Small intestine (tissue), 7 donors: ENCODE data around the gene SAP30BP. TPM values are rescaled to one million over a fixed set of nuclear protein-coding genes. Genes with fewer than 3 reads are reported as not detected.

Experiments
- DNase-seq, 2 donors: peaks; one replicate each; pipeline versions ENCODE4 v3.0.0 to v3.0.0-alpha.2; 2013
- FAIRE-seq: peaks from 2 replicates; lab custom pipeline; 2012; peaks lifted over from hg19 to GRCh38; lab: Jason Lieb, UNC
- H3K27ac ChIP-seq, 3 donors: one replicate each; pipeline ENCODE4 v1.5.1; 2013; ENCODE audit warnings: low read length in 2 of 3, mild to moderate bottlenecking in 2 of 3, control low read depth in 1 of 3, inconsistent platforms in 1 of 3, low read depth in 1 of 3, moderate library complexity in 1 of 3
- H3K27me3 ChIP-seq, 3 donors: one replicate each; pipeline ENCODE4 v1.6.1; 2013; ENCODE audit warnings: low read length in 3 of 3, inconsistent platforms in 1 of 3; ENCODE audit not compliant: control insufficient read depth in 3 of 3, insufficient read depth in 3 of 3
- H3K36me3 ChIP-seq, 3 donors: one replicate each; pipeline ENCODE4 v1.6.1; 2013; ENCODE audit warnings: low read length in 3 of 3, inconsistent platforms in 1 of 3, low read depth in 1 of 3, mild to moderate bottlenecking in 1 of 3, moderate library complexity in 1 of 3; ENCODE audit not compliant: control insufficient read depth in 3 of 3, insufficient read depth in 2 of 3
- H3K4me1 ChIP-seq, 3 donors: one replicate each; pipeline ENCODE4 v1.6.1; 2013; ENCODE audit warnings: low read length in 2 of 3, inconsistent platforms in 1 of 3, low read depth in 1 of 3, mild to moderate bottlenecking in 1 of 3, moderate library complexity in 1 of 3; ENCODE audit not compliant: control insufficient read depth in 3 of 3, insufficient read depth in 2 of 3
- H3K4me3 ChIP-seq, 3 donors: one replicate each; pipeline ENCODE4 v1.5.1; 2013; ENCODE audit warnings: low read length in 3 of 3, control low read depth in 1 of 3, inconsistent platforms in 1 of 3, low read depth in 1 of 3, mild to moderate bottlenecking in 1 of 3, moderate library complexity in 1 of 3
- H3K9me3 ChIP-seq, 2 donors: one replicate each; pipeline ENCODE4 v1.6.1; 2013; ENCODE audit warnings: low read depth in 1 of 2, low read length in 1 of 2; ENCODE audit not compliant: control insufficient read depth in 2 of 2, insufficient read depth in 1 of 2
- WGBS, 3 donors: extraction: QIAGEN DNeasy Blood & Tissue Kit; methylation state at CpG; one replicate each; pipeline ENCODE4 v1.1.7; 2013; 5-methylcytosine and 5-hydroxymethylcytosine counted together
- polyA plus RNA-seq, 4 donors: library from polyadenylated mRNA; stranded (reverse) in 3 of 4; unstranded in 1 of 4; fragments of 200-250 nt in 3 of 4; fragments of 120-200 nt in 1 of 4; gene quantifications; one replicate each; pipeline versions ENCODE4 v1.2.1 to v1.2.3, GENCODE V29; 2013
- donor health status: healthy with polysubstance abuse.
- donor health status: control.
- donor health status: control.
- donor health status: Bipolar disorder and iron deficiency.
- donor health status: healthy.

Gene SAP30BP
- polyA plus RNA-seq, 4 donors, result 52.6 to 92.7 (median 75.0) TPM

DNA sequence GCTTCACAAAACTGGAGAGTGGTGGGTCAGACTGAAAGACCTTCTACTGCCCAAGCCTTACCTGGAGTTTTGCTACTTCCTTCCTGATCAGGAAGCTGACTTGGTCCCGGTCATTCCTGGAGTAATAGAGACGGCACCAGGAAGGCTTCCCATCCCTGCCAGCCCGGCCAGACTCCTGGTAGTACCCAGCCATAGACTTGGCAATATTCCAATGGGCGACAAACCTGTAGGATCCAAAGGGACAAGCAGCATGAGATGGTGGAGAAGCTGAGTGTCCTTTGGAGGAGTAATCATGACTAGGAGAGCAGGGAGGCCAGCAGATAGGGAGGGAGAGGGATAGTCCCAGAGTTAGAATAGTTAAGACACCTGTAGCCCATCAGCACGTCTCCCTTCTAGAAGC, 8.9 kb upstream of the SAP30BP start:
- Histone ChIP-seq H3K4me1 (no peaks in the 10 kb centered on the region), H3K9me3 (no peaks in the 10 kb centered on the region), H3K4me3 (no peak overlapping the region), H3K27me3 (no peaks in the 10 kb centered on the region), H3K27ac (no peak overlapping the region), H3K36me3 (peaks cover 0 to 69% (median 0%) of the 10 kb centered on the region in 3 donors)
- 82 to 88% (median 86%) methylated on average over 5 of the region's 5 CpGs for WGBS, 3 donors
- DNase-seq (no peak), FAIRE-seq (no peak)

DNA sequence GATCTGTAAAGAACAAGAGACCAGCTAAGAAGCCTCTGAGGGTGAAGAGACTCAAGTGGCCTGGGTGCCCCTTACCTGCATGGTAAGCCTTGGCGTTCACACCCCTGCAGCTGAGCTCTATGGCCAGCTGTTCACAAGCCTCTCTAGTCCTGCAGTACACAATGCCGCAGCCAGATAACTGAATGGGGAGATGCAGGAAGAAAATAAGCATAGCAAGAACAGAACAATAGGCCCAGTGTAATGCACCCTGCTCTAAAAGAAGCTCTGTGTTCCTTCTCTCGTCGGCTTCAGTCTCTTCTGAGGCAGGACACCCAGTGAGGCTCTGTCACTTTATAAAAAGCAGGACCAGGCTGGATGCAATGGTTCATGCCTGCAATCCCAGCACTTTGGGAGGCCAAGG, 5.6 kb upstream of the SAP30BP start:
- Histone ChIP-seq H3K4me1 (peaks cover 0 to 8% (median 5%) of the 10 kb centered on the region in 3 donors), H3K36me3 (peaks cover 0 to 60% (median 2%) of the 10 kb centered on the region in 3 donors), H3K9me3 (no peaks in the 10 kb centered on the region), H3K27ac (no peak overlapping the region), H3K27me3 (no peaks in the 10 kb centered on the region), H3K4me3 (no peak overlapping the region)
- DNase-seq (no peak), FAIRE-seq (no peak)
- WGBS, 3 donors, result 94 to 98% (median 98%) methylated on average over 4 of the region's 4 CpGs

DNA sequence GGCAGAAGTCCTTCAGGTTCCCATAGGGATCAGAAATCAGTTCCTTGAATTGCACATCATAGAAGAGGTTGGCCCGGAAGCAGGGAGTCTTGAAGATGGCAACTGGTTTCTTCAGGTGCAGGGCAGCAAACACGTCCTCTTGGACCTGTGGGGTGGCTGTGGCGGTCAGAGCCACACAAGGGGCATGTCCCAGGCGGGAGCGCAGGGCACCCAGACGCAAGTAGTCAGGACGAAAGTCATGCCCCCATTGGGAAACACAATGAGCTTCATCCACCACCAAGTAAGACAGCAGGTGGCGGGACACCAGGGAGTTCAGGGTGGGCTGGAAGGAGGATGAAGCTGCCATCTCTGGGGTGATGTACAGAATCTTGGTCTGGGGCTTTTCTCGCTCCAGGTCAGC, 4.6 kb upstream of the SAP30BP start:
- H3K4me3 ChIP-seq, result no peak overlapping the region

DNA sequence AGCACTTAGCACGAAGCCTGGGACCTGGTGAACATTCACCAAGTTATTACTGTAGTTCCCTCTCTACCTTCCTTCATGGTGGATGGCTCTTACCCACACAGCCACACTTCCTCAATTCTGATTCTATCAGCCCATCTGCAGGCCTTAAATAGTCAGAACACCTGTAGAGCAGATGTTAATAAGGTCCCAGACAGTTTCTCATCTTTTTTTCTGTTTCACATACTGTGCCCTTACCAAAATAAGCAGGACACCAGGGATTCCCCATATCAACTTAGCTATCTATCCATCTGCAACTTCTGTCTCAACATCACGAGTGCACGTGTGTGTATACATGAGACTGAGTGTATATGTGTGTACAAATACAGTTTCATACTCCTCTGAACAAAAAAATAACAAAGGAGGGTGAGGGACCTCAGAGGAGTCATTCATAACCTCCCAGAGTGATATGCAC, 3.0 kb upstream of the SAP30BP start:
- Histone ChIP-seq H3K4me1 (peaks cover 0 to 14% (median 8%) of the 10 kb centered on the region in 3 donors), H3K4me3 (no peak overlapping the region), H3K27ac (peak overlapping the region in 1 of 3 donors; percentile 34), H3K36me3 (peaks cover 2 to 44% (median 2%) of the 10 kb centered on the region in 3 donors), H3K9me3 (no peaks in the 10 kb centered on the region), H3K27me3 (no peaks in the 10 kb centered on the region)
- DNase-seq (no peak), FAIRE-seq (no peak)
- WGBS, 3 donors, result 76 to 89% (median 87%) methylated on average over 3 of the region's 3 CpGs

More for the DNA sequence above, 4.6 kb upstream of the SAP30BP start:
- WGBS, 3 donors, result 93 to 97% (median 96%) methylated on average over 9 of the region's 9 CpGs
- no peaks in the 10 kb centered on the region for H3K9me3 ChIP-seq
- H3K27ac ChIP-seq, result no peak overlapping the region
- DNase-seq (no peak), FAIRE-seq (no peak)
- peaks cover 0 to 50% (median 2%) of the 10 kb centered on the region in 3 donors for H3K36me3 ChIP-seq
- no peaks in the 10 kb centered on the region for H3K27me3 ChIP-seq
- peaks cover 0 to 8% (median 5%) of the 10 kb centered on the region in 3 donors for H3K4me1 ChIP-seq

GRCh38 chr17:75665981-75666380, 1.2 kb upstream of the SAP30BP start:
- no peak for DNase-seq
- no peaks in the 10 kb centered on the region for H3K9me3 ChIP-seq
- peaks cover 2 to 35% (median 3%) of the 10 kb centered on the region in 3 donors for H3K36me3 ChIP-seq
- H3K27me3 ChIP-seq, result no peaks in the 10 kb centered on the region
- peaks cover 0 to 14% (median 8%) of the 10 kb centered on the region in 3 donors for H3K4me1 ChIP-seq
- peak overlapping the region in 1 of 3 donors; percentile 96 for H3K4me3 ChIP-seq
- WGBS, 3 donors, result 74 to 86% (median 78%) methylated on average over 10 of the region's 10 CpGs
- no peak overlapping the region for H3K27ac ChIP-seq
- FAIRE-seq, result no peak

DNA sequence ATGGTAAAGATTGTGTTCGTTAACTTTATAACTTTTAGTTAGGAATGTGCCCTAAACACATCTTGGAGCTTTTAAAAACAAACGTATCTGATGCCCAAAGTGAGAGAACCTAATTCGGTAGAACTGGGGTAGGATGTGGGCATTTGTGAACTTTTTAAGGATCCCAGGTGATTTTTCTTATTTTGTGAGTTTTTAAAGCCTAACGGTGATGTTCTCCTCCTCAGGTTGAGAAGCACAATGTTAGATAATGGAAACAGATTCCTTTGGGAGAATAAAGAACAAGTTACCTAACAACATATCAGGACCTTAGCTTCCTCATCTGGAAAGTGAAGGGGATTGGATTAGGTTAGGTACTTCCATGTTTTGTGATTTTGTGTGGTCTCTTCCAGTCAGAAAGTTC, 687 bp downstream of the SAP30BP start:
- H3K9me3 ChIP-seq, result no peaks in the 10 kb centered on the region
- peak overlapping the region; percentile 69 to 96 (median 96) for H3K4me3 ChIP-seq
- peaks cover 0 to 14% (median 8%) of the 10 kb centered on the region in 3 donors for H3K4me1 ChIP-seq
- FAIRE-seq (no peak), DNase-seq (no peak)
- peaks cover 6 to 30% (median 7%) of the 10 kb centered on the region in 3 donors for H3K36me3 ChIP-seq
- no peaks in the 10 kb centered on the region for H3K27me3 ChIP-seq
- peak overlapping the region in 2 of 3 donors; percentile 83 to 99 for H3K27ac ChIP-seq
- 2 to 6% (median 4%) methylated on average over 4 of the region's 4 CpGs for WGBS, 3 donors

DNA sequence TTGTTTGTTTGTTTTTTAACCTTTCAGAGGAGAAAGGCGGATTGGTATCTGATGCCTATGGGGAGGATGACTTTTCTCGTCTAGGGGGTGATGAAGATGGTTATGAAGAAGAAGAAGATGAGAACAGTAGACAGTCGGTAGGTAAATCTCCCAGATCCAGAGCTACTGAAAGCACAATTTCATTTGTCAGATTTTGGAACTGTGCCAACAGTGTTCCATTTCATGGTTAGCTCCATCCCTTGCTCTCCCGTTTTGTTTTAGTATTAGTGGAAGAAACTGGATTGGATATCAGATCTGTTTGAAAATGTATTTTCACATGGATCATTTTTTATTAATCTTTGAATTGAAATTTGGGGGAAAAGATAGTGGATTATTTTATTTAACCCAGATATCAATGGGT, 1.4 kb downstream of the SAP30BP start:
- FAIRE-seq, result no peak
- H3K27ac ChIP-seq, result no peak overlapping the region
- peaks cover 5 to 35% (median 8%) of the 10 kb centered on the region in 3 donors for H3K36me3 ChIP-seq
- H3K4me3 ChIP-seq, result peak overlapping the region in 1 of 3 donors; percentile 96
- peaks cover 0 to 14% (median 8%) of the 10 kb centered on the region in 3 donors for H3K4me1 ChIP-seq
- no peak for DNase-seq
- no peaks in the 10 kb centered on the region for H3K9me3 ChIP-seq
- no peaks in the 10 kb centered on the region for H3K27me3 ChIP-seq
- 60 to 73% (median 68%) methylated on average over 4 of the region's 4 CpGs for WGBS, 3 donors

DNA sequence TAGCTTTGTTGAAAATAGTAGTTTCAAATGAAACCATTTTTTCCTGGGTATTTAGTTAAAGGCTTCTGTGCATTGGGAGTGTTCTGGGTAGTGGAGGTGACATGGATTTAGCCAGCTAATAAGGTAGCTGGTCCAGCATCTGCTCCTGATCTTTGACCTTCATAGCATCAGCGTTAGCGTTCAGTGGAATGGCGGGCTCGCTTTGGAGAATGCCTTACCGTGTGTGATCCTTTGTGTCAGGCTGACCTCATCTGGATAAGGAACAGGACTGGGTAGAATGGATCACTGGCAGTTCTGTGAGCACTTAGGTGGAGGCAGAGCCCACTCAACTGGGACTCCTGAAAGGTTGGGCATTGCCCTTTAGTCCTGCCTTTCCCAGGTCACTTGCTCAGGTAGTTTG, 3.7 kb downstream of the SAP30BP start:
- H3K4me1 ChIP-seq, result peaks cover 0 to 12% (median 8%) of the 10 kb centered on the region in 3 donors
- H3K9me3 ChIP-seq, result no peaks in the 10 kb centered on the region
- 61 to 80% (median 77%) methylated on average over 5 of the region's 5 CpGs for WGBS, 3 donors
- H3K36me3 ChIP-seq, result peaks cover 5 to 45% (median 10%) of the 10 kb centered on the region in 3 donors
- H3K4me3 ChIP-seq, result no peak overlapping the region
- H3K27me3 ChIP-seq, result no peaks in the 10 kb centered on the region
- no peak for FAIRE-seq
- DNase-seq, result no peak
- H3K27ac ChIP-seq, result no peak overlapping the region

DNA sequence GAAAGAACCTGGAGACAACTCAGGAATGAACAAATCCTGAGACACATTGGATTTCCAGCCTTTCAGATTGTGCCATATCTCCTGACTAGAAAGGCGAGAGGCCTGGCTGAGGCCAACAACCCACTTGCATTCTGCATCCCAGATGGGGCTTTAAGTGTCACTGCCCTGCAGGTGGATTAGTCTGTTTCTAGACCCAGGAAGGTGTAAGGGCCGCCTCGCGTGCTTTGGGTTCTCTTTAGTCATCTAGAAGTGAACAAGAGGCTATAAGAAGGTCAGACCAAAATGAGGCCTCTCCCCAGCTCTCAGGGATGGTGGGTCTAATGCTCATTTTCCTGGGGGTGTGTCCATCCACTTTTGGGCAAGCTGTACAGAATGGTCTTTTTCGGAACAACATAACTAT, 4.9 kb downstream of the SAP30BP start:
- FAIRE-seq, result no peak
- no peaks in the 10 kb centered on the region for H3K9me3 ChIP-seq
- H3K27ac ChIP-seq, result no peak overlapping the region
- DNase-seq, result no peak
- peaks cover 5 to 45% (median 10%) of the 10 kb centered on the region in 3 donors for H3K36me3 ChIP-seq
- 96 to 97% (median 97%) methylated on average over 5 of the region's 5 CpGs for whole genome bisulfite sequencing, 3 donors
- H3K4me1 ChIP-seq, result peaks cover 0 to 6% (median 3%) of the 10 kb centered on the region in 3 donors
- no peak overlapping the region for H3K4me3 ChIP-seq
- H3K27me3 ChIP-seq, result no peaks in the 10 kb centered on the region
